Measurements from ENCODE around the gene TMOD1.
"Not testable (repeated sequence)": the region's sequence is repeated elsewhere in the genome, so short reads cannot be mapped to it uniquely, and the experiment has no call there.

TMOD1 gene

DNA sequence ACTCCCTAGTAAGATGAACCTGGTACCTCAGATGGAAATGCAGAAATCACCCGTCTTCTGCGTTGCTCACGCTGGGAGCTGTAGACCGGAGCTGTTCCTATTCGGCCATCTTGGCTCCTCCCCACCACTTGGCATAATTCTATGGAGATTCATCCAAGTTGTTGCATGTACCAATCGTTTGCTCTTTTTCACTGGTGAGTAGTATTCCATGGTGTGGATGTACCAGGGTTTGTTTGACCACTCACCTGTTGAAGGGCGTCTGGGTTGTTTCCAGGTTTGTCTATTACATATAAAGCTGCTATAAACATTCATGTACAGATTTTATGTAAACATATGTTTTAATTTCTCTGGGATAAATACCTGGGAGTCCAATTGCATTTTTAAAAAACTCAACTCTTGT lies 85.4 kb downstream of the TMOD1 start:
- H3K27ac ChIP-seq (ENCODE audit: low read depth, low read length, poor library complexity, severe bottlenecking); H3K36me3 ChIP-seq (ENCODE audit: insufficient read depth, low read length); H3K9ac ChIP-seq (ENCODE audit: low read length); H3K4me1 ChIP-seq (ENCODE audit: insufficient read depth, low read length, severe bottlenecking); H4K20me1 ChIP-seq (ENCODE audit: insufficient read depth, low read length); H3K27me3 ChIP-seq (ENCODE audit: insufficient read depth, low read length); H3K79me2 ChIP-seq (ENCODE audit: insufficient read depth, low read length); H3F3A ChIP-seq (ENCODE audit: insufficient read depth, low read length); H3K4me3 ChIP-seq (ENCODE audit: low read depth, low read length, poor library complexity, severe bottlenecking); H3K9me3 ChIP-seq (ENCODE audit: low read length); H3K9me2 ChIP-seq (ENCODE audit: low read depth, low read length); H3K4me2 ChIP-seq (ENCODE audit: low read length); H2AFZ ChIP-seq (ENCODE audit: low read length): not testable (repeated sequence)

DNA sequence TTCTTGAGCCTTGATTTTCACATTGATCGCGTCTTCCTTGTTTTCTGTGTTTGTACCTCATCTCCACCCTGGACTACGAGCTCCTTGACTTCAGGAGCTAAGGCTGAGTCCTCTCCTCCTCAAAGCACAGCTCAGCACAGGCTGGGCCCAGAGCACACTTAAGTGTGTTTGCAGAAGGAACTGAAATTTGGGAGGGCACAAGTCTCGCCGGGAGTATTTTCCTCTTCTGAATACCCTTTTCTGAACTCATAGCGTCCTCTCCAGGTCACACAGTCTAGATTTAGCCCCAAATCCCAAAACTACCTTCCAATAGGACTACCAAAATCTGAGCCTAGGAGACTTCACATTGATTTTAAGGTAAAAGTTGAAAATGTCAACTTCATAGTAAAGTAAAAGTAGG lies 90.1 kb downstream of the TMOD1 start:
- H3K9ac ChIP-seq (ENCODE audit: low read length), result no peak overlapping the region
- no peak overlapping the region for H3K4me3 ChIP-seq (ENCODE audit: low read depth, low read length, poor library complexity, severe bottlenecking)
- no peaks in the 10 kb centered on the region for H4K20me1 ChIP-seq (ENCODE audit: insufficient read depth, low read length)
- H3K79me2 ChIP-seq (ENCODE audit: insufficient read depth, low read length), result no peaks in the 10 kb centered on the region
- H3K36me3 ChIP-seq (ENCODE audit: insufficient read depth, low read length), result no peaks in the 10 kb centered on the region
- H3K4me2 ChIP-seq (ENCODE audit: low read length), result no peak overlapping the region
- no peaks in the 10 kb centered on the region for H3K9me3 ChIP-seq (ENCODE audit: low read length)
- H3K27ac ChIP-seq (ENCODE audit: low read depth, low read length, poor library complexity, severe bottlenecking), result no peak overlapping the region
- no peaks in the 10 kb centered on the region for H3K27me3 ChIP-seq (ENCODE audit: insufficient read depth, low read length)
- TF ChIP-seq EZH2 (IDR thresholded peaks at IDR 0.05; ENCODE audit: borderline replicate concordance, low read length), result no peak
- TF ChIP-seq, protein P1, sequence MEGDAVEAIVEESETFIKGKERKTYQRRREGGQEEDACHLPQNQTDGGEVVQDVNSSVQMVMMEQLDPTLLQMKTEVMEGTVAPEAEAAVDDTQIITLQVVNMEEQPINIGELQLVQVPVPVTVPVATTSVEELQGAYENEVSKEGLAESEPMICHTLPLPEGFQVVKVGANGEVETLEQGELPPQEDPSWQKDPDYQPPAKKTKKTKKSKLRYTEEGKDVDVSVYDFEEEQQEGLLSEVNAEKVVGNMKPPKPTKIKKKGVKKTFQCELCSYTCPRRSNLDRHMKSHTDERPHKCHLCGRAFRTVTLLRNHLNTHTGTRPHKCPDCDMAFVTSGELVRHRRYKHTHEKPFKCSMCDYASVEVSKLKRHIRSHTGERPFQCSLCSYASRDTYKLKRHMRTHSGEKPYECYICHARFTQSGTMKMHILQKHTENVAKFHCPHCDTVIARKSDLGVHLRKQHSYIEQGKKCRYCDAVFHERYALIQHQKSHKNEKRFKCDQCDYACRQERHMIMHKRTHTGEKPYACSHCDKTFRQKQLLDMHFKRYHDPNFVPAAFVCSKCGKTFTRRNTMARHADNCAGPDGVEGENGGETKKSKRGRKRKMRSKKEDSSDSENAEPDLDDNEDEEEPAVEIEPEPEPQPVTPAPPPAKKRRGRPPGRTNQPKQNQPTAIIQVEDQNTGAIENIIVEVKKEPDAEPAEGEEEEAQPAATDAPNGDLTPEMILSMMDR (IDR thresholded peaks at IDR 0.05; ENCODE audit: low read length), result no peak
- no peaks in the 10 kb centered on the region for H3K9me2 ChIP-seq (ENCODE audit: low read depth, low read length)
- H2AFZ ChIP-seq (ENCODE audit: low read length), result no peak overlapping the region
- H3F3A ChIP-seq (ENCODE audit: insufficient read depth, low read length), result no peaks in the 10 kb centered on the region
- H3K4me1 ChIP-seq (ENCODE audit: insufficient read depth, low read length, severe bottlenecking), result no peaks in the 10 kb centered on the region

DNA sequence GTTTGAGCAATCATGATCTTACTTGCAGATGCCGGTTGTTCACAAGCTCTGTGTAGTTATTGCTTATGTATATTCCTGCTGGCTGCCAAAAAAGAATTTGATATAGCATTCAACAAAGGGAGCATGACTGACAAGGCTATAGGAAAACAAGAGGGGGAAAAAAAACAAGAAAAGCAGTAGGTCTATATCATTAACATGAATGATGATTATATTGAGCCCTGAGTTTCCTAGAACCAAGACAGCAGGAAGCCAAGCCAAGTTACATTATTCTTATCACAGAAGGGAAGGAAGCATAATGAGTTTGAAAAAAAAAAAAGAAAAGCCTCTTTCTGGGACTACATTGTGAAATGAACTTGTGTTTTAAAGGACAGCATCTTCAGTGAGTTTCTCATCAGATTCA lies 90.7 kb downstream of the TMOD1 start:
- no peaks in the 10 kb centered on the region for H3K36me3 ChIP-seq (ENCODE audit: insufficient read depth, low read length)
- no peaks in the 10 kb centered on the region for H3K9me3 ChIP-seq (ENCODE audit: low read length)
- TF ChIP-seq, protein P1 (IDR thresholded peaks at IDR 0.05; ENCODE audit: low read length), result no peak
- TF ChIP-seq EZH2 (IDR thresholded peaks at IDR 0.05; ENCODE audit: borderline replicate concordance, low read length), result no peak
- H3K79me2 ChIP-seq (ENCODE audit: insufficient read depth, low read length), result no peaks in the 10 kb centered on the region
- H3K4me1 ChIP-seq (ENCODE audit: insufficient read depth, low read length, severe bottlenecking), result no peaks in the 10 kb centered on the region
- H4K20me1 ChIP-seq (ENCODE audit: insufficient read depth, low read length), result no peaks in the 10 kb centered on the region
- no peak overlapping the region for H2AFZ ChIP-seq (ENCODE audit: low read length)
- H3K9me2 ChIP-seq (ENCODE audit: low read depth, low read length), result no peaks in the 10 kb centered on the region
- no peak overlapping the region for H3K9ac ChIP-seq (ENCODE audit: low read length)
- H3K4me3 ChIP-seq (ENCODE audit: low read depth, low read length, poor library complexity, severe bottlenecking), result no peak overlapping the region
- H3F3A ChIP-seq (ENCODE audit: insufficient read depth, low read length), result no peaks in the 10 kb centered on the region
- no peak overlapping the region for H3K27ac ChIP-seq (ENCODE audit: low read depth, low read length, poor library complexity, severe bottlenecking)
- H3K27me3 ChIP-seq (ENCODE audit: insufficient read depth, low read length), result no peaks in the 10 kb centered on the region
- no peak overlapping the region for H3K4me2 ChIP-seq (ENCODE audit: low read length)

DNA sequence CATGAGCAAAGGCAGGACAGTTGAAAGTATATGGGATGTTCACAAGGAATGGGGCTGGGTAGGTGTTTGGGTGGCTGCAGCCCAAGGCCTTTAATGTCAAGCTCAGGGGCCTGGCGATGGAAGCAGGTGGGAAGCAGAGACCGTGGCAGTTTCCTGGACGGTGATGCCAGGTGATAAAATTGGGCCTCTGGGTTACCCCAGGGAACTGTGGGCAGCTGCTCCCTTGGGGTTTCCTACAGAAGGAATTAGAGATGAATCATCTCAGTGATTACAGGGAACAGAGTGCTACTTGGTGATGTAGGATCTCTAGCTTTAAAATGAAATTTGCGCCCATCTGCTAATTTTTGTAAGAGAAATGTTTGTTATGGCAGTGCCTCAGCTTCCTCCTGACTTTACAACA lies 92.5 kb downstream of the TMOD1 start:
- Histone ChIP-seq H4K20me1 (ENCODE audit: insufficient read depth, low read length) (no peaks in the 10 kb centered on the region), H3K27me3 (ENCODE audit: insufficient read depth, low read length) (no peaks in the 10 kb centered on the region), H3F3A (ENCODE audit: insufficient read depth, low read length) (no peaks in the 10 kb centered on the region), H3K4me3 (ENCODE audit: low read depth, low read length, poor library complexity, severe bottlenecking) (no peak overlapping the region), H3K4me1 (ENCODE audit: insufficient read depth, low read length, severe bottlenecking) (peaks cover 5% of the 10 kb centered on the region), H3K9me3 (ENCODE audit: low read length) (no peaks in the 10 kb centered on the region), H3K79me2 (ENCODE audit: insufficient read depth, low read length) (no peaks in the 10 kb centered on the region), H3K36me3 (ENCODE audit: insufficient read depth, low read length) (no peaks in the 10 kb centered on the region), H3K27ac (ENCODE audit: low read depth, low read length, poor library complexity, severe bottlenecking) (no peak overlapping the region), H3K4me2 (ENCODE audit: low read length) (no peak overlapping the region), H2AFZ (ENCODE audit: low read length) (no peak overlapping the region), H3K9me2 (ENCODE audit: low read depth, low read length) (no peaks in the 10 kb centered on the region), H3K9ac (ENCODE audit: low read length) (no peak overlapping the region)
- no peak for TF ChIP-seq EZH2 (IDR thresholded peaks at IDR 0.05; ENCODE audit: borderline replicate concordance, low read length)
- TF ChIP-seq, protein P1 (IDR thresholded peaks at IDR 0.05; ENCODE audit: low read length), result no peak
